NCI-H2107 treated with DMSO at 0.1 percent for 48 hours (cell line): Measurements from ENCODE around the gene CCDC89.
"Not testable (repeated sequence)": the region's sequence is repeated elsewhere in the genome, so short reads cannot be mapped to it uniquely, and the experiment has no call there.

Experiments
- DNase-seq: peaks from one replicate; lab custom pipeline; 2025; ENCODE audit not compliant: unreplicated experiment; lab: John Stamatoyannopoulos, UW

CCDC89 gene

GRCh38 chr11:85694385-85694980 is 8.5 kb upstream of the CCDC89 start:
- peak; percentile 1 for DNase-seq

DNA sequence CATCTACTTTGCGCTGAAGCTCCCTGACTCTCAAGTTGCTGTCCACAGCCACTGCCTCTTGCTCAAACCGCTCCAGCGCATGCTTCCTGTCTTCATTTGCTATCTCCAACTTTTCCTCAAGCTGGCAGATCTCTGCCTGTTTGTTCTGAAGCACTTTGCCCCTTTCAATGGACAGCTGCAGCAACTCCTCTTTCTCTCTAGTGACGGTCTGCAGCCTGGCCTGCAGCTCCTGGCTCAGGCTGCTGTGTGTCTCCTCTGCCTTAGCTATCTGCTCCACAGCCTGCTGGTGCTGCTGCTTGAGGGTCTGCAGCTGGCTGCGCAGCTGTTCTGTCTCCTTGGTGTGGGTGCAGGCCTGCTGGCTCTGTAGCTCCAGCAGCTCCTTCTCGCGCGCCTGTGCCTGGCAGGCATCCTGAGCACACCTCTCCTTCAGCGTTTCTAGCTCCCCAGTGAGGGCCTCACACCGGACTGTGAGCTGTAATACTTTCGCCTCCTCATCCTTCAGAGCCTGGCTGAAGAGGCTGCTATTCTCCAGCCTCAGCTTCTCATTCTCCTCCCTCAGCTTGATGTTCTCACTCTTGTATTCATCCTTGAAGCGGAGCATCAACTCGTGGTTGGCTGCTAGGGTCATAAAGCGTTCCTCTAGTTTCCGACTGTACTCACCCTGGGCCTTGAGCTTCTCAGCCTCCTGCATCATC is 723 bp downstream of the CCDC89 start:
- no peak for DNase-seq

DNA sequence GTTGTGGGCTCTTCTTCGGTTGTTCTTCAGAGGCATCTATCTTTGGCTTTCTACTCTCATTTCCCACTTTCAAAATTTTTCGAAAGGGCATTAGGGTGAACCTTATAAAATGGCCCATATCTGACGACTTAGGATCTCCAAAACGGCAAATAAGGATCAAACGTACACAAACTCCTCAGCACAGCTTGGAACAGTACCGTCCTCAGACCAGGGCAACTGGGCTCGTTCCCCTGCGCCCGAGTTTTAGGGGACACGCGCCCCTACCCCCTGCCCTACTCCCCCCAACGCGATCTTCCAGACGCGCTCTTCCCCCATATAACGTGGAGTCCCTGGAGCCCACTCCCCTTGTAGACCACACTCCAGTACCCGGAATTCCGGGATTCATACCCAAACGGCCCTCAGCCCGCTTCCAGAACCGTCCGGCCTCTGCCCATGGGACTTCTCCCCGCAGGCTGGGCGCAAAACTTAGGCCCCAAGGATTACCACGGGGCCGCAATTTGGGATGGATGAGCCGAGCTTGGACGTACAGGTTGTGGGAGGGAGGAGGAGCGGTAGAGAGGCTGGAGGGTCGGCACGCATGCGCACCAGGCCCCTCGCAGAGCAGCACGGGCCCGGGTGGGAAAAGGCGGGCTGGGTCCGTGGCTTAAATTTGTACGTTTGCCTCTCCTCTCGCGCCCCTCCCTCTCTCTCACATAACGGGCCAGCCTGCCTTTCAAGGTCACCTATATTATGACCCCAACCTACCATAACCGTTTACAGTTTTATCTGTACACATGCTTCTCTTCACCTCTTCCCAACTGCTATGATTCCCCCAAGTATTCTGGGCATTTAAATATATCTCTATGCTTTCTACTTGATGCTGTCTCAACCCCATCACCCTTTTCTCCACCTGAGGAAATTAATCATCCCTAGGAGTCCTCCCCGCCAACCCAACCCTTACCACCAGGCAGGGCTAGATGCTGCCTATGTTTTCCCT is 3.4 kb downstream of the CCDC89 start:
- no peak for DNase-seq

- DNase-seq = no peak
Observed at GRCh38 chr11:85680897-85681296, 5.1 kb downstream of the CCDC89 start.

GRCh38 chr11:85679576-85679975 is 6.4 kb downstream of the CCDC89 start:
- no peak for DNase-seq

DNA sequence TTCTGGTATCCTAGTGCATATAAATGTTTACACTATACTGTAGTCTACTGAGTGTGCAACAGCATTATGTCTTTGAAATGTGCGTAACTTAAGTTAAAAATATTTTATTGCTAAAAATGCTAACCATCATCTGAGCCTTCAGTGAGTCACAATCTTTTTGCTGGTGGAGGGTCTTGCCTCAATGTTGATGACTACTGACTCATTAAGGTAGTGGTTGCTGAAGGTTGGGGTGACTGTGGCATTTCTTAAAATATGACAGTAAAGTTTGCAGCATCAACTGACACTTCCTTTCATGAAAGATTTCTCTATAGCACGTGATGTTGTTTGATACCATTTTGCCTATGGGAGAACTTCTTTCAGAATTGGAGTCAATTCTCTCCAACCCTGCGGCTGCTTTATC is 12.6 kb downstream of the CCDC89 start:
- no peak for DNase-seq

- no peak for DNase-seq
Observed at GRCh38 chr11:85672105-85672902, 13.7 kb downstream of the CCDC89 start.

GRCh38 chr11:85670949-85671663 is 14.9 kb downstream of the CCDC89 start:
- not testable (repeated sequence) for DNase-seq

DNA sequence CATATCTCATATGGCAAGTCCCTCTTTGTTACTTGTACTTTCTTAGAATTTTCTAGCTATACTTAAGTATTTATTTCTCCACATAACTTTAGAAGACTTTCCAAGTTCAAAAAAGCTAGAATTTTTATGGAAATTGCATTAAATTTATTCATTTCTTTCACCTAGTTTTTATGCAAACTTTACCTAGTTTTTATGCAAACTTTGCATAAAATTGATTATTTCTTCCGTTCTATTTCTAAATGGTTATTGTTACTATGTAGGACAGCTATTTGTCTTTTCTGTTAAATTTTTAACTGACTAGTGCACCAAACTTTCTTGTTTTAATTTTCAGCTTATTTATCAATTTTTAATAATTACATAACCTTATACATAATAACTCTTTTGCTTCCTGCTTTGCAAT is 17.8 kb downstream of the CCDC89 start:
- no peak for DNase-seq

DNA sequence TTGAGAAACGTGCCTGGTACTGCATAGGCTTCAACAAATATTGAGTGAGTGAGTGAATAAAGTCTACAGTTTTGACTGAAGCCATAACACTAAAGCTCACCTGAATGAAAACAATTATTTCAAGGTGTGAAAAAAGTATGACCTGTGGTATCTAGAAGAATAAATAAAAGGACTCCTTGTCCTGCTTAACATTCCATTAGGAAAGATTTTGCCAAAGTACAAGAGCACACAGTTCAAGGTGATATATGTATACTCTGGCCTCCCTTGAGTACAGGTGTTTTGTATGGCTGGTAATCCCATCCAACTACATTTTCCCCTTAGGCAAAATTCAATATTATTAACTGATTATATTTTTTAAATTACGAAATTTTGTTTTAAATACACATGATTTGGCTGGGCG is 19.3 kb downstream of the CCDC89 start:
- DNase-seq = no peak

- DNase-seq = no peak
Observed at GRCh38 chr11:85665733-85666132, 20.3 kb downstream of the CCDC89 start.

GRCh38 chr11:85664615-85665481 is 21.1 kb downstream of the CCDC89 start, which contains the start of gene CREBZF:
Gene CREBZF (minus strand): TSS chr11:85665129. CDS start chr11:85664875, 254 bp downstream.
- peak; percentile 90 for DNase-seq

DNA sequence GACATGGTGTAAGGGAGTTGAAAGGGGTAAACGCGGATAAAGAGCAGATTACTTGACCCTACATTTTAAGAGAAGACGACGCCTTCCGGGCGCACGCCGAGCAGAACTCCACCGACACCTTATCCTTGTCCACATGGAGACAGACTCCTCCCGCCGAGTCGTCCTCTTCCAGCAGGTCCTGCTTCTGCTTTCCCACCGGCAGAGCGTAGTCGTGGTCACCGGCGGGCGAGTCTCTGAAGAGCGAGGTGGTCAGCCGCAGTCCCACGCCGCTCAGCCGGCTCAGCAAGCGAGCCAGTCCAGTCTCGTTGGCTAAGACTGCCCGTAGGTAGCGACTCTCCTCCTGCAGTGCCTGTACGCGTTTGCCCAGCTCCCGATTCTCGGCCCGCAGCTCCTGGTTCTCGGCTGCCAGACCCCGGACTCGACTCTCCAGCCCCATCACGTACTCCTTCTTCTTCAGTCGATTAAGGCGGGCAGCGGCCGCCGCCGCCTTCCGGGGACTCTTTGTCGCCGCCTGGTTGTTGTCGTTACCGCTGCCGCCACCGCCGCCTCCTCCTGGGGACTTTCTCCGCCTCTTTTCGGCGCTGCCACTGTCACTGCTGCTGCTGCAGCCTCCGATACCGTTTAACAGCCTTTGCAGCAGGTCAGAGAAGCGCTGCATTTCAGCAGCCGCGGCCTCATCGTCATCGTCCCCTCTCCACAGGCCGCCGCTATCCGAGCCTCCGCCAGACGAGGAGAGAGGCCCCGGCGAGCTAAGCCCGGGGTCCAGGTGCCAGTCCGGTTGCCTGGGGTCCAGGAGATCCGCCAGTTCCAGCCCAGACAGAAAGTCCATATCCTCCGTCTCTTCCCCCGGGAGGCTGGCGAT is 22.0 kb downstream of the CCDC89 start:
- DNase-seq = peak; percentile 58

- no peak for DNase-seq
Observed at GRCh38 chr11:85663080-85663752, 22.8 kb downstream of the CCDC89 start.

DNA sequence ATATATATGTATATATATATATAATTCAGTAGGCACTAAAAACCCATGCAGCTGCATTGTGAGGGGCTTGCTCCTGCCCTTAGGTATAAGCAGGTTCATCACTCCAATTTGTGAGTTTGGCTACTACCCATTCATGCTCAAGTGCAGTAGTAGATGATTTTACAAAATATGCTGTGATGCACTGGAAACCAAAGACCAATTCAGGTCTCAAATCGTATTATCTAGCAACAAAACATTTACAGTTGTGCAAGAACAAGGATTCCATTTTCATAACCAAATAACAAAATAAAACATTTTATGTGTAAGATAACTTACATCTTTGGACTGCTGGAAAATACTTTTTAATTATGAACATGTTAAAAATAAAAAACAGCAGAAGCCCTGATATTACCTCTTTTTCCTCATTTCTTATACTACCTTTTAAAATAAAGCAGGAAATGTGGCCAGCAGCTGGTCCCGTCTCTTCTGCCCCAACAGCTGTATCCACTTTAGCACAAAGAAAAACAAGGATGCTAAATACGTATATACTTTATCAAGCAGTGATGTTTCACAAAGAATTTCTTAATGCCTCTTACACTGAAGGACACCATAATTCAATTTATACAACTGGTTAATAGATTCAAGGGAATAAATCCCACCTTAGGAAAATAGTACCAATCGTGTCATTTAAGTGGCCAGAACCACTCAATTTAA is 23.9 kb downstream of the CCDC89 start:
- DNase-seq = no peak

- DNase-seq = no peak
Observed at GRCh38 chr11:85658180-85658579, 27.8 kb downstream of the CCDC89 start.

- no peak for DNase-seq
Observed at GRCh38 chr11:85656777-85657176, 29.2 kb downstream of the CCDC89 start.
